H9 (cell line): ENCODE measurements around the gene UNC5C. TPM values are rescaled to one million over a fixed set of nuclear protein-coding genes. Genes with fewer than 3 reads are reported as not detected.

Experiments
- DNase-seq: peaks from one replicate; pipeline ENCODE4 v3.0.0-alpha.2; 2017
- H2AFZ ChIP-seq: one replicate; pipeline ENCODE4 v1.6.1; 2013; ENCODE audit warnings: mild to moderate bottlenecking, low read length, control low read depth, moderate library complexity
- H2AK5ac ChIP-seq: 2 replicates; pipeline ENCODE4 v1.6.1; 2013; ENCODE audit warnings: low read length, control low read depth, mixed read lengths; ENCODE audit not compliant: insufficient read length
- H2BK120ac ChIP-seq: one replicate; pipeline ENCODE4 v1.6.1; 2013; ENCODE audit warnings: low read depth, mild to moderate bottlenecking, low read length, control low read depth, inconsistent platforms; ENCODE audit not compliant: poor library complexity, severe bottlenecking
- H2BK12ac ChIP-seq: 2 replicates; pipeline ENCODE4 v1.6.1; 2013; ENCODE audit warnings: low read length, control low read depth, mixed read lengths, low read depth; ENCODE audit not compliant: insufficient read length
- H2BK15ac ChIP-seq: 2 replicates; pipeline ENCODE4 v1.6.1; 2013; ENCODE audit warnings: low read depth, low read length, control low read depth
- H2BK20ac ChIP-seq: one replicate; pipeline ENCODE4 v1.6.1; 2013; ENCODE audit warnings: low read depth, mild to moderate bottlenecking, low read length, control low read depth, inconsistent platforms; ENCODE audit not compliant: poor library complexity, severe bottlenecking
- H2BK5ac ChIP-seq: 2 replicates; pipeline ENCODE4 v1.6.1; 2013; ENCODE audit warnings: low read length, control low read depth, mixed read lengths; ENCODE audit not compliant: insufficient read length
- H3K14ac ChIP-seq: 2 replicates; pipeline ENCODE4 v1.6.1; 2013; ENCODE audit warnings: low read length, control low read depth; ENCODE audit not compliant: insufficient read depth
- H3K18ac ChIP-seq: 2 replicates; pipeline ENCODE4 v1.6.1; 2013; ENCODE audit warnings: low read depth, mild to moderate bottlenecking, mixed read lengths, low read length, control low read depth; ENCODE audit not compliant: insufficient read length
- H3K23ac ChIP-seq: 2 replicates; pipeline ENCODE4 v1.6.1; 2013; ENCODE audit warnings: low read length, control low read depth, mixed read lengths, low read depth; ENCODE audit not compliant: insufficient read length
- H3K23me2 ChIP-seq: 2 replicates; pipeline ENCODE4 v1.6.1; 2013; ENCODE audit warnings: low read depth, mild to moderate bottlenecking, mixed read lengths, low read length, control low read depth; ENCODE audit not compliant: insufficient read length, poor library complexity, severe bottlenecking
- H3K27ac ChIP-seq: 2 replicates; pipeline ENCODE4 v1.5.1; 2013; ENCODE audit warnings: low read length, control low read depth, mixed read lengths, low read depth; ENCODE audit not compliant: insufficient read length
- H3K27me3 ChIP-seq: 2 replicates; pipeline ENCODE4 v1.6.1; 2013; ENCODE audit warnings: low read length, control low read depth, inconsistent platforms; ENCODE audit not compliant: insufficient read depth
- H3K4ac ChIP-seq: 2 replicates; pipeline ENCODE4 v1.6.1; 2013; ENCODE audit warnings: low read depth, mild to moderate bottlenecking, control low read depth, inconsistent platforms, low read length, moderate library complexity
- H3K4me1 ChIP-seq: 2 replicates; pipeline ENCODE4 v1.6.1; 2013; ENCODE audit warnings: low read length, control low read depth, inconsistent platforms; ENCODE audit not compliant: insufficient read depth
- H3K4me2 ChIP-seq: 2 replicates; pipeline ENCODE4 v1.6.1; 2013; ENCODE audit warnings: low read length, control low read depth, mixed read lengths; ENCODE audit not compliant: insufficient read length, insufficient read depth
- H3K56ac ChIP-seq: 2 replicates; pipeline ENCODE4 v1.6.1; 2013; ENCODE audit warnings: low read depth, mild to moderate bottlenecking, mixed read lengths, low read length, control low read depth; ENCODE audit not compliant: insufficient read length
- H3K79me1 ChIP-seq: 2 replicates; pipeline ENCODE4 v1.6.1; 2013; ENCODE audit warnings: low read depth, mild to moderate bottlenecking, moderate library complexity, low read length, control low read depth, inconsistent platforms; ENCODE audit not compliant: insufficient read depth, poor library complexity, severe bottlenecking
- H3K79me2 ChIP-seq: 2 replicates; pipeline ENCODE4 v1.6.1; 2013; ENCODE audit warnings: low read length, control low read depth, inconsistent platforms; ENCODE audit not compliant: insufficient read depth
- H3K9ac ChIP-seq: 2 replicates; pipeline ENCODE4 v1.6.1; 2013; ENCODE audit warnings: low read length, control low read depth, mixed read lengths; ENCODE audit not compliant: insufficient read length; ENCODE audit errors: extremely low read depth
- H3K9me3 ChIP-seq: one replicate; pipeline ENCODE4 v1.6.1; 2013; ENCODE audit warnings: low read depth, low read length, inconsistent platforms; ENCODE audit not compliant: control insufficient read depth
- H3T11ph ChIP-seq: one replicate; pipeline ENCODE4 v1.6.1; 2013; ENCODE audit warnings: mild to moderate bottlenecking, low read length, control low read depth, inconsistent platforms
- H4K20me1 ChIP-seq: one replicate; pipeline ENCODE4 v1.6.1; 2013; ENCODE audit not compliant: control insufficient read depth, insufficient read length, insufficient read depth
- H4K5ac ChIP-seq: 2 replicates; pipeline ENCODE4 v1.6.1; 2013; ENCODE audit warnings: low read depth, mild to moderate bottlenecking, mixed read lengths, low read length, control low read depth; ENCODE audit not compliant: insufficient read length
- H4K8ac ChIP-seq: replicated peaks from 2 replicates; pipeline ENCODE4 v1.6.1; 2013; ENCODE audit warnings: low read length, control low read depth, mixed read lengths, low read depth; ENCODE audit not compliant: insufficient read length
- H4K91ac ChIP-seq: 2 replicates; pipeline ENCODE4 v1.6.1; 2013; ENCODE audit warnings: low read depth, mild to moderate bottlenecking, moderate library complexity, mixed read lengths, low read length, control low read depth; ENCODE audit not compliant: insufficient read length
- H3K27ac Mint-ChIP-seq, 3 experiments: 2 replicates in 2 of 3; 3 replicates in 1 of 3; pipeline ENCODE4 v1.8.0; 2020 to 2021; ENCODE audit warnings: mixed read lengths in 3 of 3, mild to moderate bottlenecking in 1 of 3, moderate library complexity in 1 of 3
- H3K27me3 Mint-ChIP-seq: 2 replicates; pipeline ENCODE4 v1.8.0; 2021; ENCODE audit warnings: low read depth, mild to moderate bottlenecking, moderate library complexity, mixed read lengths
- H3K36me3 Mint-ChIP-seq, 3 experiments: 2 replicates in 2 of 3; 3 replicates in 1 of 3; pipeline ENCODE4 v1.8.0; 2020 to 2021; ENCODE audit warnings: low read depth in 3 of 3, mixed read lengths in 3 of 3; ENCODE audit not compliant: insufficient read depth in 1 of 3
- H3K4me1 Mint-ChIP-seq, 2 experiments: 2 replicates each; pipeline ENCODE4 v1.8.0; 2020; ENCODE audit warnings: mixed read lengths in 2 of 2
- H3K4me3 Mint-ChIP-seq, 2 experiments: 2 replicates in 1 of 2; 3 replicates in 1 of 2; pipeline ENCODE4 v1.8.0; 2020 to 2021; ENCODE audit warnings: mild to moderate bottlenecking in 2 of 2, mixed read lengths in 2 of 2, moderate library complexity in 1 of 2
- H3K9me3 Mint-ChIP-seq, 2 experiments: 2 replicates in 1 of 2; 3 replicates in 1 of 2; pipeline ENCODE4 v1.8.0; 2020; ENCODE audit warnings: mild to moderate bottlenecking in 2 of 2, mixed read lengths in 2 of 2, moderate library complexity in 1 of 2
- CTCF ChIP-seq: fragments of 200-600 bp; sonication (generic); conservative IDR thresholded peaks from 3 replicates; pipeline ENCODE4 v1.8.0; 2021; ENCODE audit warnings: antibody characterized with exemption, mild to moderate bottlenecking
- WGBS: extraction: QIAGEN DNeasy Blood & Tissue Kit; methylation state at CpG from one replicate; pipeline ENCODE4 v1.1.7; 2013; ENCODE audit warnings: missing lambda C conversion rate, low lambda C conversion rate, mixed read lengths; ENCODE audit not compliant: insufficient read length; ENCODE audit errors: extremely low coverage; 5-methylcytosine and 5-hydroxymethylcytosine counted together
- total RNA-seq: library from RNA; stranded (reverse); gene quantifications from 2 replicates; pipeline ENCODE4 v1.2.1, GENCODE V29; 2021

The UNC5C gene
- total RNA-seq, 1 experiment from 2014 or later, result not detected

GRCh38 chr4:95429416-95429815 lies 119.4 kb downstream of the UNC5C start:
- Histone ChIP-seq H2BK12ac (no peak overlapping the region), H3K56ac (no peak overlapping the region), H4K5ac (no peak overlapping the region), H3K14ac (no peak overlapping the region), H2AK5ac (no peak overlapping the region), H3K4me1 (no peaks in the 10 kb centered on the region), H3K9ac (no peak overlapping the region), H3K23me2 (no peaks in the 10 kb centered on the region), H4K8ac (no peak overlapping the region), H3K18ac (no peak overlapping the region), H3K4me2 (no peak overlapping the region), H3K79me2 (no peaks in the 10 kb centered on the region), H3K27ac (no peak overlapping the region), H3T11ph (no peak overlapping the region), H4K91ac (no peak overlapping the region), H2AFZ (no peak overlapping the region), H3K4ac (no peak overlapping the region), H2BK120ac (no peak overlapping the region), H3K23ac (no peak overlapping the region), H4K20me1 (no peaks in the 10 kb centered on the region), H2BK20ac (no peak overlapping the region), H3K27me3 (no peaks in the 10 kb centered on the region), H3K9me3 (no peaks in the 10 kb centered on the region), H3K79me1 (no peaks in the 10 kb centered on the region), H2BK5ac (no peak overlapping the region), H2BK15ac (no peak overlapping the region)
- WGBS, result no CpG with 5 or more reads among the region's 3 CpGs
- peaks cover 5 to 6% of the 10 kb centered on the region in 2 experiments; a peak in 2 of 4 replicates for H3K4me1 Mint-ChIP-seq
- H3K27me3 Mint-ChIP-seq, result no peaks in the 10 kb centered on the region; the same call in none of the 2 replicates
- no peak for DNase-seq
- no peak for TF ChIP-seq CTCF
- H3K27ac Mint-ChIP-seq, result no peak overlapping the region
- no peaks in the 10 kb centered on the region for H3K9me3 Mint-ChIP-seq
- H3K4me3 Mint-ChIP-seq, result no peak overlapping the region
- H3K36me3 Mint-ChIP-seq, result no peaks in the 10 kb centered on the region
